H1 (cell line): ENCODE data around the gene USP37. TPM values are rescaled to one million over a fixed set of nuclear protein-coding genes. Genes with fewer than 3 reads are reported as not detected.

ENCODE experiments used
- CTCF ChIA-PET: fragments of 300-600 bp; sonication (Branson Sonifier 250); formaldehyde crosslinking; loops from one replicate; lab custom pipeline; 2021; ENCODE audit not compliant: partially characterized antibody; lab: Charles Lee
- POLR2A ChIA-PET: fragments of 300-600 bp; sonication (Branson Sonifier 250); formaldehyde crosslinking; loops from one replicate; lab custom pipeline; 2021; ENCODE audit warnings: inconsistent platforms; ENCODE audit not compliant: partially characterized antibody; lab: Charles Lee
- DNase-seq, 2 experiments: peaks; one replicate each; pipeline versions ENCODE4 v3.0.0 to v3.0.0-alpha.2; 2010 to 2022; ENCODE audit warnings: low spot score in 2 of 2, low read depth in 1 of 2, mixed read lengths in 1 of 2
- FAIRE-seq: peaks from 2 replicates; lab custom pipeline; 2011; peaks lifted over from hg19 to GRCh38; lab: Jason Lieb, UNC
- H2AFZ ChIP-seq: 2 replicates; pipeline ENCODE4 v1.8.1; 2012; ENCODE audit warnings: low read length, inconsistent platforms
- H2AK5ac ChIP-seq: 2 replicates; pipeline ENCODE4 v1.6.1; 2013; ENCODE audit warnings: low read depth, low read length
- H2BK120ac ChIP-seq: replicated peaks from 2 replicates; pipeline ENCODE3; 2013; ENCODE audit warnings: low read depth, low read length, inconsistent platforms
- H2BK12ac ChIP-seq: 2 replicates; pipeline ENCODE4 v1.6.1; 2013; ENCODE audit warnings: low read depth, low read length
- H2BK15ac ChIP-seq: 2 replicates; pipeline ENCODE4 v1.6.1; 2013; ENCODE audit warnings: low read length
- H2BK20ac ChIP-seq: 2 replicates; pipeline ENCODE4 v1.6.1; 2013; ENCODE audit warnings: low read length
- H2BK5ac ChIP-seq: 2 replicates; pipeline ENCODE4 v1.6.1; 2013; ENCODE audit warnings: low read depth, low read length
- H3K14ac ChIP-seq: 2 replicates; pipeline ENCODE4 v1.6.1; 2013; ENCODE audit warnings: inconsistent platforms; ENCODE audit not compliant: insufficient read length
- H3K18ac ChIP-seq: 2 replicates; pipeline ENCODE4 v1.6.1; 2013; ENCODE audit warnings: low read length; ENCODE audit errors: extremely low read depth
- H3K23ac ChIP-seq: 2 replicates; pipeline ENCODE4 v1.6.1; 2013; ENCODE audit warnings: inconsistent platforms; ENCODE audit not compliant: insufficient read length
- H3K23me2 ChIP-seq: 2 replicates; pipeline ENCODE4 v1.6.1; 2013; ENCODE audit warnings: low read depth, low read length
- H3K27ac ChIP-seq: 2 replicates; pipeline ENCODE4 v1.6.1; 2011; ENCODE audit warnings: low read depth, low read length, inconsistent platforms
- H3K27me3 ChIP-seq, 4 experiments: replicated peaks in 1 of 4; 1 replicate in 1 of 4; 2 replicates in 3 of 4; pipeline versions ENCODE4 v1.6.1 to v1.8.1; 2011 to 2013; ENCODE audit warnings: low read length in 3 of 4, mild to moderate bottlenecking in 3 of 4, inconsistent platforms in 2 of 4, mixed read lengths in 2 of 4, moderate library complexity in 1 of 4; ENCODE audit not compliant: control insufficient read depth in 3 of 4, insufficient read depth in 3 of 4; ENCODE audit errors: extremely low read depth in 1 of 4
- H3K36me3 ChIP-seq, 4 experiments: 2 replicates each; pipeline versions ENCODE4 v1.6.1 to v1.8.1; 2011 to 2013; ENCODE audit warnings: mild to moderate bottlenecking in 4 of 4, low read length in 3 of 4, moderate library complexity in 2 of 4, control low read depth in 1 of 4, inconsistent platforms in 1 of 4; ENCODE audit not compliant: insufficient read depth in 4 of 4, control insufficient read depth in 2 of 4
- H3K4ac ChIP-seq: replicated peaks from 2 replicates; pipeline ENCODE3; 2013; ENCODE audit warnings: low read length, low read depth, mixed read lengths, inconsistent platforms; ENCODE audit not compliant: insufficient read length
- H3K4me1 ChIP-seq, 4 experiments: replicated peaks in 1 of 4; 1 replicate in 1 of 4; 2 replicates in 3 of 4; pipeline versions ENCODE4 v1.6.1 to v1.8.1; 2011 to 2013; ENCODE audit warnings: low read length in 3 of 4, inconsistent platforms in 2 of 4, mixed read lengths in 1 of 4; ENCODE audit not compliant: insufficient read depth in 4 of 4, control insufficient read depth in 3 of 4
- H3K4me2 ChIP-seq, 2 experiments: 2 replicates each; pipeline versions ENCODE4 v1.6.1 to v1.8.1; 2011 to 2013; ENCODE audit warnings: low read depth in 2 of 2, low read length in 2 of 2, control low read depth in 1 of 2, inconsistent platforms in 1 of 2, mild to moderate bottlenecking in 1 of 2; ENCODE audit not compliant: insufficient read depth in 1 of 2
- H3K4me3 ChIP-seq, 4 experiments: fragments of 200-600, 300-600 bp in 1 of 4; sonication (generic), shearing (Covaris generic), sonication (Bioruptor Twin) in 1 of 4; 2 replicates each; pipeline versions ENCODE4 v1.5.1 to v1.8.1; 2011 to 2016; ENCODE audit warnings: low read length in 4 of 4, low read depth in 3 of 4, control low read depth in 2 of 4, inconsistent platforms in 2 of 4, mild to moderate bottlenecking in 2 of 4, mixed read lengths in 1 of 4, moderate library complexity in 1 of 4; ENCODE audit not compliant: insufficient read depth in 2 of 4; ENCODE audit errors: extremely low read depth in 1 of 4
- H3K56ac ChIP-seq: replicated peaks from 2 replicates; pipeline ENCODE3; 2013; ENCODE audit warnings: low read depth, mild to moderate bottlenecking, mixed read lengths, low read length, inconsistent platforms; ENCODE audit not compliant: insufficient read length
- H3K79me1 ChIP-seq: 2 replicates; pipeline ENCODE4 v1.6.1; 2013; ENCODE audit warnings: low read depth, low read length, control low read depth
- H3K79me2 ChIP-seq, 2 experiments: 2 replicates each; pipeline versions ENCODE4 v1.6.1 to v1.8.1; 2012 to 2013; ENCODE audit warnings: low read length in 2 of 2, mild to moderate bottlenecking in 2 of 2, inconsistent platforms in 1 of 2; ENCODE audit not compliant: insufficient read depth in 2 of 2, control insufficient read depth in 1 of 2
- H3K9ac ChIP-seq, 4 experiments: replicated peaks in 1 of 4; 1 replicate in 1 of 4; 2 replicates in 3 of 4; pipeline versions ENCODE4 v1.6.1 to v1.8.1; 2011 to 2013; ENCODE audit warnings: low read depth in 3 of 4, low read length in 3 of 4, control low read depth in 2 of 4, mild to moderate bottlenecking in 2 of 4, moderate library complexity in 2 of 4, inconsistent platforms in 1 of 4; ENCODE audit errors: extremely low read depth in 1 of 4
- H3K9me3 ChIP-seq, 2 experiments: 2 replicates each; pipeline versions ENCODE4 v1.6.1 to v1.8.1; 2012 to 2013; ENCODE audit warnings: mild to moderate bottlenecking in 2 of 2, moderate library complexity in 2 of 2, control low read depth in 1 of 2, inconsistent platforms in 1 of 2, low read depth in 1 of 2, low read length in 1 of 2, mixed read lengths in 1 of 2; ENCODE audit not compliant: insufficient read depth in 2 of 2
- H4K20me1 ChIP-seq, 2 experiments: replicated peaks in 1 of 2; 2 replicates each; pipeline versions ENCODE3 to v1.8.1; 2011 to 2013; ENCODE audit warnings: inconsistent platforms in 2 of 2, low read length in 2 of 2, mild to moderate bottlenecking in 1 of 2; ENCODE audit not compliant: insufficient read depth in 2 of 2, control insufficient read depth in 1 of 2
- H4K5ac ChIP-seq: 2 replicates; pipeline ENCODE4 v1.6.1; 2013; ENCODE audit warnings: low read length, low read depth, mixed read lengths, inconsistent platforms; ENCODE audit not compliant: insufficient read length
- H4K8ac ChIP-seq: 2 replicates; pipeline ENCODE4 v1.8.0; 2013; ENCODE audit warnings: mild to moderate bottlenecking, moderate library complexity, low read length, inconsistent platforms; ENCODE audit not compliant: insufficient read depth; ENCODE audit errors: extremely low read depth
- H4K91ac ChIP-seq: replicated peaks from 2 replicates; pipeline ENCODE3; 2013; ENCODE audit warnings: low read length, mixed read lengths, inconsistent platforms; ENCODE audit not compliant: insufficient read length
- ATF3 ChIP-seq: IDR thresholded peaks from 2 replicates; pipeline ENCODE4 v1.6.1; 2011; ENCODE audit warnings: low read depth, mild to moderate bottlenecking, low read length; ENCODE audit not compliant: insufficient read depth
- BACH1 ChIP-seq: IDR thresholded peaks from 2 replicates; pipeline ENCODE4 v1.6.1; 2012; ENCODE audit warnings: low read length, improper control_type of control experiment
- CBX8 ChIP-seq: fragments of 300-800, 300-1000 bp; sonication (generic); IDR thresholded peaks from 2 replicates; pipeline ENCODE4 v1.7.1; 2016; ENCODE audit warnings: low read depth, low read length, borderline replicate concordance
- EGR1 ChIP-seq: IDR thresholded peaks from 2 replicates; pipeline ENCODE4 v1.6.1; 2011; ENCODE audit warnings: low read depth, low read length, borderline replicate concordance
- FOSL1 ChIP-seq: IDR thresholded peaks from 2 replicates; pipeline ENCODE4 v1.6.1; 2011; ENCODE audit warnings: mild to moderate bottlenecking, low read depth, low read length, moderate library complexity; ENCODE audit not compliant: insufficient read depth
- KDM1A ChIP-seq: fragments of 200-600, 300-600 bp; sonication (generic); IDR thresholded peaks from 2 replicates; pipeline ENCODE4 v1.7.1; 2016; ENCODE audit warnings: mild to moderate bottlenecking, low read length, borderline replicate concordance
- KDM4A ChIP-seq: IDR thresholded peaks from one replicate; pipeline ENCODE4 v1.7.1; 2012; ENCODE audit warnings: low read depth, mild to moderate bottlenecking, moderate library complexity, low read length, inconsistent platforms; ENCODE audit not compliant: severe bottlenecking
- MAFK ChIP-seq: IDR thresholded peaks from 2 replicates; pipeline ENCODE4 v1.6.1; 2012; ENCODE audit warnings: low read depth, mild to moderate bottlenecking, improper control_type of control experiment, low read length
- NRF1 ChIP-seq: IDR thresholded peaks from 2 replicates; pipeline ENCODE4 v1.6.1; 2011; ENCODE audit warnings: mild to moderate bottlenecking, low read depth, low read length, improper control_type of control experiment
- RAD21 ChIP-seq, 2 experiments: IDR thresholded peaks in 1 of 2; conservative IDR thresholded peaks in 1 of 2; 2 replicates each; pipeline ENCODE4 v1.6.1; 2011; ENCODE audit warnings: low read depth in 2 of 2, low read length in 2 of 2, improper control_type of control experiment in 1 of 2, inconsistent platforms in 1 of 2, mild to moderate bottlenecking in 1 of 2, moderate library complexity in 1 of 2
- SAP30 ChIP-seq: fragments of 300-600 bp; sonication (generic); IDR thresholded peaks from 2 replicates; pipeline ENCODE4 v1.7.1; 2012; ENCODE audit warnings: low read length, moderate library complexity, mild to moderate bottlenecking, inconsistent platforms; ENCODE audit not compliant: insufficient read depth, insufficient replicate concordance
- SIX5 ChIP-seq: IDR thresholded peaks from 2 replicates; pipeline ENCODE4 v1.6.1; 2011; ENCODE audit warnings: mild to moderate bottlenecking, low read depth, low read length
- SUZ12 ChIP-seq: fragments of 200-600 bp; sonication (generic); IDR thresholded peaks from 2 replicates; pipeline ENCODE4 v1.6.1; 2012; ENCODE audit warnings: mild to moderate bottlenecking, inconsistent platforms, low read length, moderate library complexity, mixed read lengths
- WGBS, 2 experiments: shearing (Covaris generic) in 1 of 2; methylation state at CpG; one replicate each; pipeline versions ENCODE4 v1.1.6 to v1.1.7; 2013 to 2015; ENCODE audit warnings: low lambda C conversion rate in 2 of 2, mixed read lengths in 2 of 2, inconsistent platforms in 1 of 2, low coverage in 1 of 2, missing lambda C conversion rate in 1 of 2; ENCODE audit not compliant: insufficient replicate concordance in 2 of 2, insufficient coverage in 1 of 2, insufficient read length in 1 of 2; ENCODE audit errors: extremely low coverage in 1 of 2, missing lambda C conversion rate in 1 of 2; 5-methylcytosine and 5-hydroxymethylcytosine counted together
- polyA plus RNA-seq, 7 experiments: library from polyadenylated mRNA; depleted of rRNA in 3 of 7; stranded (reverse) in 5 of 7; unstranded in 2 of 7; fragments of >200 nt in 5 of 7; fragments of 200-250 nt in 2 of 7; gene quantifications; 1 replicate in 5 of 7; 2 replicates in 1 of 7; 4 replicates in 1 of 7; pipeline versions ENCODE4 v1.2.1 to v1.2.3, GENCODE V29; 2011 to 2013; ENCODE audit warnings: missing spikeins in 2 of 7, mixed read lengths in 2 of 7
- total RNA-seq: library from RNA; stranded (reverse); fragmentation: NEBNext Ultra II Directional; extraction: Animal tissue kit (Norgen Biotek cat#: 25700); gene quantifications from 2 replicates; pipeline ENCODE4 v1.2.1, GENCODE V29; 2021

USP37 gene
- total and polyA plus RNA-seq, 2 of the 8 experiments (the other 6 are each of a cell fraction or from before 2014, with no cell fraction given): 3.8 to 29.1 TPM

DNA sequence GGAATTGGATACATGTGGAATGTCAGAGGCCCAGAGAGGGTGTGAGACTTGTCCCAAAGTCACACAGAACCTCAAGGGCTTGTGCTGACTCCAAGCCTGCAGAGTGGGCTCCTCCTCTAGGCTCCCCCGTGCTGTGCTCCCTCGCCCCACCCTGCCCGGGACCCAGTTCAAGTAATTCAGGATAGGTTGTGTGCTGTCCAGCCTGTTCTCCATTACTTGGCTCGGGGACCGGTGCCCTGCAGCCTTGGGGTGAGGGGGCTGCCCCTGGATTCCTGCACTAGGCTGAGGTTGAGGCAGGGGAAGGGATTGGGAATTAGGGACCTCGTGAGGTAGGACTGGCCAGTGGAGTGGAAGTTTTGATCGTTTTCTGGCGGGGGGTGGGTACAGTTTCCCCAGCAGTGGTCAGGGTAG, 165.7 kb downstream of the USP37 start:
- CTCF ChIA-PET: interaction anchor here (1.3 to 1.5 kb wide), 2 partner anchors 101 to 129 kb away, joined by 4 read pairs; no protein-coding TSS in a partner anchor
- H3K4me1 ChIP-seq: peaks cover 12 to 40% (median 31%) of the 10 kb centered on the region in 4 experiments
- 91% methylated on average over 5 of the region's 8 CpGs; no CpG with 5 or more reads in 1 of the 2 experiments for WGBS, 2 experiments
- TF ChIP-seq KDM4A (no peak), NRF1 (no peak), EGR1 (no peak), SIX5 (no peak), CBX8 (no peak), RAD21 (IDR thresholded peaks at IDR 0.05 in 1 of 2, conservative IDR thresholded peaks at IDR 0.05 in 1 of 2; ENCODE audit: low read depth in 2 of 2, low read length in 2 of 2) (no peak), KDM1A (no peak), ATF3 (no peak), SUZ12 (no peak), FOSL1 (no peak), BACH1 (no peak), SAP30 (no peak), MAFK (no peak)

More for the DNA sequence above, 165.7 kb downstream of the USP37 start:
- no peak overlapping the region for H2BK12ac ChIP-seq
- no peak overlapping the region for H2BK5ac ChIP-seq
- H3K4me3 ChIP-seq: no peak overlapping the region
- no peak overlapping the region for H3K4me2 ChIP-seq
- no peak overlapping the region for H2BK120ac ChIP-seq
- H2BK15ac ChIP-seq: no peak overlapping the region
- H2AK5ac ChIP-seq: no peak overlapping the region
- H3K9me3 ChIP-seq: no peaks in the 10 kb centered on the region
- H3K36me3 ChIP-seq: peaks cover 0 to 11% (median 4%) of the 10 kb centered on the region in 4 experiments; a peak in 2 of 8 replicates
- DNase-seq: no peak
- no peak overlapping the region for H4K8ac ChIP-seq
- no peak for FAIRE-seq
- H3K18ac ChIP-seq: no peak overlapping the region
- H3K79me2 ChIP-seq: no peaks in the 10 kb centered on the region
- no peak overlapping the region for H3K23ac ChIP-seq
- H4K20me1 ChIP-seq: peaks cover 0 to 2% of the 10 kb centered on the region in 2 experiments
- H3K23me2 ChIP-seq: peaks cover 19% of the 10 kb centered on the region
- H3K79me1 ChIP-seq: no peaks in the 10 kb centered on the region
- H2AFZ ChIP-seq: no peak overlapping the region
- H2BK20ac ChIP-seq: no peak overlapping the region
- no peak overlapping the region for H3K27ac ChIP-seq
- peaks cover 12 to 21% (median 20%) of the 10 kb centered on the region in 4 experiments for H3K27me3 ChIP-seq
- no peak overlapping the region for H4K91ac ChIP-seq
- no peak overlapping the region for H3K4ac ChIP-seq
- POLR2A ChIA-PET: interaction anchor here (4.5 to 5.5 kb wide), 2 partner anchors 7 to 132 kb away, joined by 16 to 35 read pairs; partner anchors contain the start of genes AAMP and PNKD
- H4K5ac ChIP-seq: no peak overlapping the region
- no peak overlapping the region for H3K14ac ChIP-seq
- H3K9ac ChIP-seq: no peak overlapping the region
- no peak overlapping the region for H3K56ac ChIP-seq
